ENCODE data around the gene TTC39B.

The TTC39B gene

DNA sequence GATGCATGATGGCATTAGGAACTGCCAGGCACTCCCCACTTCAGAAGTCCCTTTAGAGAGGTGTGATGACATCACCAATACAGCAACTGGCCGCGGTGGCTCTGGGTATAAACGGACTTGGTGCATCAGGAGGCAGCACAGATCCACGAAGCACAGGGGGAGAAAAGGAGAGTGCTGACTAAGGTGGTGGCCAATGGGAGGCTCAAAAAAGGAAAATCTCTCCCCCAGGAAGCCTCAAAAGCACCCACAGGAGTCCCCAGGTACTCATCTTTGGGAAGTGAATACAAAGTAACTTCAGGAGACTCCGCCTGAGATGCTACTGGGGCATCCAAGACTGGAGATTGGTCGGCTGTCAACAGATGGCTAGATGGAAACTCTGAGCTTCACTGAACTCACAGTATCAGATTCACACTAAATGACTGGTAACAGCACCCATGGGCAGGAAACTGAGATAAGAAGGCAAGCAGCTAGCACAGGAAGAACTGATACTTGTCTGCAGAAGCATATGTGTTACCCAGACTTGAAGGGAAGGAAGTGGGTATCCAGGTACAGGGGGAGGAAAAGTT is 7.6 kb downstream of the TTC39B start:
- no peaks in the 10 kb centered on the region for H4K20me1 ChIP-seq (ENCODE audit: insufficient read depth, low read length)
- no peaks in the 10 kb centered on the region for H3K9me2 ChIP-seq (ENCODE audit: low read depth, low read length)
- no peaks in the 10 kb centered on the region for H3K9me3 ChIP-seq (ENCODE audit: low read length)
- TF ChIP-seq, protein P1, sequence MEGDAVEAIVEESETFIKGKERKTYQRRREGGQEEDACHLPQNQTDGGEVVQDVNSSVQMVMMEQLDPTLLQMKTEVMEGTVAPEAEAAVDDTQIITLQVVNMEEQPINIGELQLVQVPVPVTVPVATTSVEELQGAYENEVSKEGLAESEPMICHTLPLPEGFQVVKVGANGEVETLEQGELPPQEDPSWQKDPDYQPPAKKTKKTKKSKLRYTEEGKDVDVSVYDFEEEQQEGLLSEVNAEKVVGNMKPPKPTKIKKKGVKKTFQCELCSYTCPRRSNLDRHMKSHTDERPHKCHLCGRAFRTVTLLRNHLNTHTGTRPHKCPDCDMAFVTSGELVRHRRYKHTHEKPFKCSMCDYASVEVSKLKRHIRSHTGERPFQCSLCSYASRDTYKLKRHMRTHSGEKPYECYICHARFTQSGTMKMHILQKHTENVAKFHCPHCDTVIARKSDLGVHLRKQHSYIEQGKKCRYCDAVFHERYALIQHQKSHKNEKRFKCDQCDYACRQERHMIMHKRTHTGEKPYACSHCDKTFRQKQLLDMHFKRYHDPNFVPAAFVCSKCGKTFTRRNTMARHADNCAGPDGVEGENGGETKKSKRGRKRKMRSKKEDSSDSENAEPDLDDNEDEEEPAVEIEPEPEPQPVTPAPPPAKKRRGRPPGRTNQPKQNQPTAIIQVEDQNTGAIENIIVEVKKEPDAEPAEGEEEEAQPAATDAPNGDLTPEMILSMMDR (IDR thresholded peaks at IDR 0.05; ENCODE audit: low read length): no peak
- no peak for TF ChIP-seq EZH2 (IDR thresholded peaks at IDR 0.05; ENCODE audit: borderline replicate concordance, low read length)
- H3K27me3 ChIP-seq (ENCODE audit: insufficient read depth, low read length): no peaks in the 10 kb centered on the region
- no peak overlapping the region for H3K4me2 ChIP-seq (ENCODE audit: low read length)
- H3K36me3 ChIP-seq (ENCODE audit: insufficient read depth, low read length): no peaks in the 10 kb centered on the region
- H2AFZ ChIP-seq (ENCODE audit: low read length): no peak overlapping the region
- no peak overlapping the region for H3K9ac ChIP-seq (ENCODE audit: low read length)
- H3K4me1 ChIP-seq (ENCODE audit: insufficient read depth, low read length, severe bottlenecking): peaks cover 12% of the 10 kb centered on the region
- H3K79me2 ChIP-seq (ENCODE audit: insufficient read depth, low read length): no peaks in the 10 kb centered on the region
- no peaks in the 10 kb centered on the region for H3F3A ChIP-seq (ENCODE audit: insufficient read depth, low read length)
- no peak overlapping the region for H3K27ac ChIP-seq (ENCODE audit: low read depth, low read length, poor library complexity, severe bottlenecking)
- H3K4me3 ChIP-seq (ENCODE audit: low read depth, low read length, poor library complexity, severe bottlenecking): no peak overlapping the region

DNA sequence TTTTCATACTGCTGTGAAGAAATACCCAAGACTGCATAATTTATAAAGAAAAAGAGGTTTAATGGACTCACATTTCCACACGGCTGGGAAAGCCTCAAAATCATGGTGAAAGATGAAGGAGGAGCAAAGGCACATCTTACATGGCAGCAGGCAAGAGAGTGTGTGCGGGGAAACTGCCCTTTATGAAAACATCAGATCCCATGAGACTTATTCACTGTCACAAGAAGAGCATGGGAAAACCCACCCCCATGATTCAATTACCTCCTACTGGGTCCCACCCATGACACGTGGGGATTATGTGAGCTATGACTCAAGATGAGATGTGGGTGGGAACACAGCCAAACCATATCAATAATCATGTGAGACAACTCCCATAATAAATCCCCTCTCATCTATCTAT is 8.7 kb downstream of the TTC39B start:
- no peak overlapping the region for H3K4me2 ChIP-seq (ENCODE audit: low read length)

DNA sequence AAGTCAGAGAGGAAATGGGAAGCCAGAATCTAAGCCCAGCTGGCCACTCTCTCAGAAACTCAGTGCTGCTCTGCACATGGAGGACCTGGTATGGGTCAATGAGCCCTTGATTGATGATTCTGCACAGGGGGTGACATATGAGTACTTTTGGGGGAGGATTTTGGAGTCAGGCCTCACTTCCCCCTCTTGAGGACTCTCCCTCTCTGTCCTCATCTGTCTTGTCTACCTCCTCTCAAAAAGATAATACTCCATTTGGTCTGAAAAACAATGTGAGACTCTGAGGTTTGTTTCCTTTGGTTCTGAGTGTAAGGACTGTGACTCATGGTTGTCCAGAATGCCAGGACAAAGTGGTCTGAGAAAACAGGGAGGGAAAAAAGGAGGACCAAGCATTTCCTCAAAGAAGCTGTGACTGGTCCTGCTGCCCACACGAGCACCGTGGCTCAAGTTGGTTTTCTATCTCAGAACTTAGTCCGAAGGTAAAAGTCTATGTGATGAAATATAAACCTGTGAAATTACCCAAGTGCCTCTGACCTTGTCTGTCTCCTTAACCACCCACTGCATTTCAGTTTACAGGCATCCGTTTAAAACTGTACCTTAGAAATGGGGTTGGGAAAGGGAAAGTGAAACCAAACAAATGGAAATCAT is 11.1 kb downstream of the TTC39B start:
- peak overlapping the region; percentile 8; the same call in 1 of the 2 replicates for H2AFZ ChIP-seq (ENCODE audit: low read length)
- H3K9ac ChIP-seq (ENCODE audit: low read length): peak overlapping the region; percentile 28; the same call in 1 of the 2 replicates
- H3K4me3 ChIP-seq (ENCODE audit: low read depth, low read length, poor library complexity, severe bottlenecking): peak overlapping the region; percentile 39

More for the DNA sequence above, 8.7 kb downstream of the TTC39B start:
- no peaks in the 10 kb centered on the region for H3F3A ChIP-seq (ENCODE audit: insufficient read depth, low read length)
- H3K36me3 ChIP-seq (ENCODE audit: insufficient read depth, low read length): no peaks in the 10 kb centered on the region
- H3K9ac ChIP-seq (ENCODE audit: low read length): no peak overlapping the region
- no peak for TF ChIP-seq EZH2 (IDR thresholded peaks at IDR 0.05; ENCODE audit: borderline replicate concordance, low read length)
- TF ChIP-seq, protein P1 (IDR thresholded peaks at IDR 0.05; ENCODE audit: low read length): no peak
- no peak overlapping the region for H3K4me3 ChIP-seq (ENCODE audit: low read depth, low read length, poor library complexity, severe bottlenecking)
- no peaks in the 10 kb centered on the region for H3K9me3 ChIP-seq (ENCODE audit: low read length)
- H3K9me2 ChIP-seq (ENCODE audit: low read depth, low read length): no peaks in the 10 kb centered on the region
- no peak overlapping the region for H2AFZ ChIP-seq (ENCODE audit: low read length)
- H3K4me1 ChIP-seq (ENCODE audit: insufficient read depth, low read length, severe bottlenecking): peaks cover 12% of the 10 kb centered on the region
- H4K20me1 ChIP-seq (ENCODE audit: insufficient read depth, low read length): no peaks in the 10 kb centered on the region
- H3K27me3 ChIP-seq (ENCODE audit: insufficient read depth, low read length): no peaks in the 10 kb centered on the region
- H3K27ac ChIP-seq (ENCODE audit: low read depth, low read length, poor library complexity, severe bottlenecking): no peak overlapping the region
- H3K79me2 ChIP-seq (ENCODE audit: insufficient read depth, low read length): no peaks in the 10 kb centered on the region

More for the DNA sequence above, 11.1 kb downstream of the TTC39B start:
- H3K4me2 ChIP-seq (ENCODE audit: low read length): peak overlapping the region; percentile 55
- no peaks in the 10 kb centered on the region for H3F3A ChIP-seq (ENCODE audit: insufficient read depth, low read length)
- H3K27me3 ChIP-seq (ENCODE audit: insufficient read depth, low read length): no peaks in the 10 kb centered on the region
- peaks cover 12% of the 10 kb centered on the region for H3K4me1 ChIP-seq (ENCODE audit: insufficient read depth, low read length, severe bottlenecking)
- no peaks in the 10 kb centered on the region for H3K9me3 ChIP-seq (ENCODE audit: low read length)
- no peaks in the 10 kb centered on the region for H3K9me2 ChIP-seq (ENCODE audit: low read depth, low read length)
- H3K27ac ChIP-seq (ENCODE audit: low read depth, low read length, poor library complexity, severe bottlenecking): no peak overlapping the region
- TF ChIP-seq, protein P1 (IDR thresholded peaks at IDR 0.05; ENCODE audit: low read length): no peak
- no peak for TF ChIP-seq EZH2 (IDR thresholded peaks at IDR 0.05; ENCODE audit: borderline replicate concordance, low read length)
- no peaks in the 10 kb centered on the region for H3K79me2 ChIP-seq (ENCODE audit: insufficient read depth, low read length)
- H3K36me3 ChIP-seq (ENCODE audit: insufficient read depth, low read length): no peaks in the 10 kb centered on the region
- no peaks in the 10 kb centered on the region for H4K20me1 ChIP-seq (ENCODE audit: insufficient read depth, low read length)

Data from OCI-LY1 (cell line).